Suppressor macrophage treated with lipopolysaccharide for 4 hours (primary cell): ENCODE measurements around the gene SYNPO2.

Source experiments
- DNase-seq: peaks from one replicate; pipeline ENCODE4 v3.0.0-alpha.2; 2020

Gene SYNPO2

GRCh38 chr4:119081943-119082342 is 193.3 kb downstream of the SYNPO2 start:
- DNase-seq, result no peak

DNA sequence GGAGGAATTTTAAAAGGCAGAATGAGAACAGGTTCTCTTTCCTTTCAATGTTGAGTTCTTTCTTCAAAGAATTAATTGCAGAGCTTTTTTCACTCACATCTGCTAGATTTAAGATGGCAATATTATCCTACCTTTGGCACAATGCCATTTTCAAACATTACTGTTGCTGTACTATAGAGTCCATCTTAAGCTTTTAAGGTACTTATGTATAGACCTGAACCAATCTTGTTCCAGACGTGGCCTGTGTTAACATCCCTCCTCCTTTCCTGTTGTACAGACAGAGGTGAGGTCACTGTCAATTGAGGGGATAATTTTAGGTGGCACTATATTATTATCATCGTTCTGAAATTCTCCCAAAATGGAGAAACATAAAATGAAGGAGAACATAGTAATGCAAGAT is 194.0 kb downstream of the SYNPO2 start:
- no peak for DNase-seq

DNA sequence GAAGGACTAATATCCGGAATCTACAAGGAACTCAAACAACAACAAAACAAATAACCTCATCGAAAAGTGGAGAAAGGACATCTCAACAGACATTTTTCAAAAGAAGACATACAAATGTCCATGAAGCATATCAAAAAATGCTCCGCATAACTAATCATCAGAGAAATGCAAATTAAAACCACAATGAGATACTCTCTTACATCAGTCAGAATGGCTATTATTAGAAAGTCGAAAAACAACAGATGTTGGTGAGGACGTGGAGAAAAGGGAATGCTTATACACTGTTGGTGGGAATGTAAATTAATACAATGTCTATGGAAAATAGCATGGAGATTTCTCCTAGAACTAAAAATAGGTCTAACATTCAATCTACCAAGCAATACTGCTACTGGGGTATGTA is 195.9 kb downstream of the SYNPO2 start:
- no peak for DNase-seq

GRCh38 chr4:119087121-119087520 is 198.5 kb downstream of the SYNPO2 start:
- no peak for DNase-seq

- no peak for DNase-seq
Observed at GRCh38 chr4:119087656-119088055, 199.0 kb downstream of the SYNPO2 start.

GRCh38 chr4:119093042-119093827 is 204.6 kb downstream of the SYNPO2 start:
- no peak for DNase-seq

- no peak for DNase-seq
Observed at GRCh38 chr4:119097282-119097900, 208.7 kb downstream of the SYNPO2 start.

GRCh38 chr4:119098306-119098705 is 209.7 kb downstream of the SYNPO2 start:
- no peak for DNase-seq

- DNase-seq, result peak; percentile 27
Observed at GRCh38 chr4:119099227-119099810, 210.7 kb downstream of the SYNPO2 start.

- DNase-seq, result peak; percentile 78
Observed at GRCh38 chr4:119100655-119101054, 212.0 kb downstream of the SYNPO2 start.

- peak; percentile 90 for DNase-seq
Observed at GRCh38 chr4:119103263-119103662, 214.6 kb downstream of the SYNPO2 start.

GRCh38 chr4:119104644-119105273 is 216.1 kb downstream of the SYNPO2 start:
- no peak for DNase-seq

- DNase-seq, result no peak
Observed at GRCh38 chr4:119105605-119106004, 217.0 kb downstream of the SYNPO2 start.

GRCh38 chr4:119106036-119107000 is 217.7 kb downstream of the SYNPO2 start:
- DNase-seq, result no peak

DNA sequence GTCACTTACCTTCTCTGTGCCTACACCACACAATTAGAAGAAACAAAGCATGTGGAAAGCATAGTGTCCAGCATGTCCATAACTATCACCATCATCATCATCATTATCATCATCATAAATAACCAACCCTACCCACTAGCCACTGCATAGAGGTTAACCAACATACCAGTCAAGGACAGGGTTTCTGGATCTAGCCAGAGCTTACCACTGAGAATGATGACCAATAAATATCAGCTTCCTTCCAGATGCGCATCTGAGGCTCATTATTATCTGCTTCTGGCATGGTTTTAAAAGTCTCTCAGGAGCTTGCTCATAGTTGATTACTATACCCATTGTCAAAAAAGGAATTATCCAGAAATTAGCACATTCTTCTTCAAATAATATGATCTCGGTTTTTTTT is 221.5 kb downstream of the SYNPO2 start:
- DNase-seq, result no peak
